Skeletal muscle tissue (tissue), 4 donors: ENCODE results near the gene TNS4. TPM values are rescaled to one million over a fixed set of nuclear protein-coding genes. Genes with fewer than 3 reads are reported as not detected.
A peak's percentile ranks its signal among the peaks of the same experiment; 100 is the strongest.

Experiments used
- H3K27ac ChIP-seq: one replicate; pipeline ENCODE4 v1.7.0; 2013; ENCODE audit warnings: mild to moderate bottlenecking, low read depth, low read length, inconsistent platforms
- H3K27me3 ChIP-seq, 3 donors: one replicate each; pipeline ENCODE4 v1.7.0; 2013; ENCODE audit warnings: low read length in 3 of 3; ENCODE audit not compliant: control insufficient read depth in 3 of 3, insufficient read depth in 3 of 3
- H3K36me3 ChIP-seq, 3 donors: one replicate each; pipeline ENCODE4 v1.7.0; 2013; ENCODE audit warnings: low read length in 3 of 3; ENCODE audit not compliant: control insufficient read depth in 3 of 3, insufficient read depth in 3 of 3
- H3K4me1 ChIP-seq, 3 donors: one replicate each; pipeline ENCODE4 v1.7.0; 2013; ENCODE audit warnings: low read length in 3 of 3, mild to moderate bottlenecking in 3 of 3; ENCODE audit not compliant: control insufficient read depth in 3 of 3, insufficient read depth in 3 of 3
- H3K4me3 ChIP-seq, 3 donors: one replicate each; pipeline ENCODE4 v1.7.0; 2013; ENCODE audit warnings: low read length in 3 of 3
- H3K9ac ChIP-seq, 3 donors: one replicate each; pipeline ENCODE4 v1.7.0; 2013; ENCODE audit warnings: low read length in 3 of 3, mild to moderate bottlenecking in 3 of 3, moderate library complexity in 2 of 3, low read depth in 1 of 3
- H3K9me3 ChIP-seq, 3 donors: one replicate each; pipeline ENCODE4 v1.7.0; 2013; ENCODE audit warnings: low read length in 3 of 3; ENCODE audit not compliant: control insufficient read depth in 3 of 3
- total RNA-seq: library from RNA; depleted of rRNA; stranded (reverse); fragments of >200 nt; gene quantifications from one replicate; pipeline ENCODE4 v1.2.3, GENCODE V29; 2014
- donor health status: Osteomylitis.

TNS4 gene
- total RNA-seq, 1 donor from 2014 or later = not detected

DNA sequence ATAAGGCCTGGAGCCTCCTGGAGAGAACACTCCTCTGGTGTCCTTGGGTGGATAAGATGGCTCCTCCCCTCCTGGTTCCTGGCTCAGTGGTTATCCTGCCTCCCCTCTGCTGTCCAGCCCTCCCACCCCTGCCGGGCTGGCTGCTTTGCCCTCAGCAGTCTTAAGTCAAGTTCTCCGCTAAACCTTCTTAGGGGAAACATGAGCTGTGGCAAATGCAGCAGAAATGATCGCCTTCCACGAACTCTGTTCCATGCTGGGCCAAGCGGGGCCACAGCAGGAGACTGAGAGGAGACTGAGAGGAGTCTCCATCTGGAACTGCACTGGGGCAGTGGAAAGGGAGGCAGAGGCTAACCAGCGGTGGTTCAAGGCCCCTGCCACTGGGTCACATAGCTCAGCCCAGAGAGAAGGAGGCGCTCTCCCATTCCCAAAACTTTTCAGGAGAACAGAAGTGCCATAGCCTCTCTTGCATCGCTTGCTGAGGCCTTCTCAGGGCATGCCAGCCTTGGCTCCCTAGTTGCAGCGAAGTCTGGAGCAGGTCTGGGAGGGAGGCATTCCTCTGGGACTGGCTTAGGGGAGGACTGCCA is 26.9 kb downstream of the TNS4 start:
- H3K27ac ChIP-seq = no peak overlapping the region
- H3K9me3 ChIP-seq = no peaks in the 10 kb centered on the region
- no peak overlapping the region for H3K4me3 ChIP-seq
- H3K9ac ChIP-seq = no peak overlapping the region
- H3K36me3 ChIP-seq = no peaks in the 10 kb centered on the region
- peaks cover 3 to 6% (median 4%) of the 10 kb centered on the region in 3 donors for H3K4me1 ChIP-seq
- no peaks in the 10 kb centered on the region for H3K27me3 ChIP-seq

DNA sequence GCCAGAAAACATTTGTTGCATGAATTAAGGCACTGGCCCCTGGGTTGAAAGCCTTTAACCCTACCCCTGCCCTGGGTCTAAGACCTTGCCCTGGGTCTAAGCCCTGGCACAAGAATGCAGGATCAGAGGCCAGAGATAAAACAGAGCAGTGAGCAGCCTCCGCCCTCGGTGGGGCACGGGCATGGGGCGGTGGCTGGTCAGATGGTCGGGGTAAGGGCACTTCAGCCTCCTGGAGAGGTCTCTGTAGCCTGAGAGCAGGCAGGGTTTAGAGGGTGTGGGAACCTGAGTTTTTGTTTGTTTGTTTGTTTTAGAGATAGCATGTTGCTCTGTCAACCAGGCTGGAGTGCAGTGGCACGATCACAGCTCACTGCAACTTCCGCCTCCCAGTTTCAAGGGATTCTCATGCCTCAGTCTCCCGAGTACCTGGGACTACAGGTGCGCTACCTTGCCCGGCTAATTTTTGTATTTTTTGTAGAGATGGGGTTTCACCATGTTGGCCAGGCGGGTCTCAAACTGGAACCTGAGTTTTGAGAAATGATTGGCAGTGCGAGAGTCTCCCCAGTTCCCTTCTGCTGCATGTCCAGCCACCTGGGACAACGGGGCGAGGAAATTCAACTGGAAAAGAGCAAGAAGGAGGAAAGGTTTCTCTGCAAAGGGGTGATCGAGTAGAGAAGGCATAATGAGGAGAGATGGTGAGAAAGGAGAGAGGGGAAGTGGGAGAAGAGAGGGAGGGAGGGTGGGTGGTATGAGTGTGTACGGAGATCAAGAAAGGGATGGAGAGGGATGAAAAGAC is 27.7 kb downstream of the TNS4 start:
- H3K27ac ChIP-seq = no peak overlapping the region
- H3K9ac ChIP-seq = no peak overlapping the region
- H3K4me1 ChIP-seq = peaks cover 3 to 6% (median 4%) of the 10 kb centered on the region in 3 donors
- H3K4me3 ChIP-seq = no peak overlapping the region
- H3K36me3 ChIP-seq = no peaks in the 10 kb centered on the region
- H3K9me3 ChIP-seq = no peaks in the 10 kb centered on the region
- no peaks in the 10 kb centered on the region for H3K27me3 ChIP-seq

DNA sequence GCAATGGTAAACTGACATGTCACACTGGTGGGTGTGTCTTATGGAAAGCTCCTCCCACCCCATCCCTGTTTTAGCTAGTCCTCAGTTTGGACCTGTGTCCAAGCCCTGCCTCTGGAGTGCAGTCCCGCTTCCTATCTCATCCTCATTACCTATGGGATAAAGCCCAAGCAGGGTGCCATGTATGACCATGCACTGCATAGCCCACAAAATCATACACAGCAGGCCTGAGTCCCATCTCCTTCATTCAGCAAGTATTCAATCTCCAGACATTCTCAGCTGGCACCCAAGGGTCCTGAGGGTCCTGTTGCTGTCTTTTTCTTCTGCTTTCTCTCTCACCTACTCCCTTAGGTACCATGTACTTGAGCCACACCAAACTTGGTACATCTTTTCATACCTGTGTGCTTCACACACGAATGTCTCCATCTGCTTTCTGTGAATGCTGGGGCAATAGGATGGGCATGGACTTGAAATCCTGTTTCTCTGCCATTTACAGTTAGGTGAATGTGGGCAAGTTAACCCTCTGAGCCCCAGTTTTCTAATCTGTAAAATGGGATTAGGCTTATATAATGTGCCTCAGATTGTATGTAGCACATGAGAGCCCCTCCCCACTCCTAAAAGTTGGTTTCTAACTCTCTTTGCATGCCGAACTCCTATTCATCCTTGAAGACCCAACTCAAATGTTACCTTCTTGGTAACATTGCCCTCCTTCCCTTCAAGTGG is 28.5 kb downstream of the TNS4 start:
- Histone ChIP-seq H3K4me1 (peaks cover 3 to 6% (median 4%) of the 10 kb centered on the region in 3 donors), H3K27ac (no peak overlapping the region), H3K9ac (no peak overlapping the region), H3K27me3 (no peaks in the 10 kb centered on the region), H3K9me3 (no peaks in the 10 kb centered on the region), H3K4me3 (no peak overlapping the region), H3K36me3 (no peaks in the 10 kb centered on the region)

DNA sequence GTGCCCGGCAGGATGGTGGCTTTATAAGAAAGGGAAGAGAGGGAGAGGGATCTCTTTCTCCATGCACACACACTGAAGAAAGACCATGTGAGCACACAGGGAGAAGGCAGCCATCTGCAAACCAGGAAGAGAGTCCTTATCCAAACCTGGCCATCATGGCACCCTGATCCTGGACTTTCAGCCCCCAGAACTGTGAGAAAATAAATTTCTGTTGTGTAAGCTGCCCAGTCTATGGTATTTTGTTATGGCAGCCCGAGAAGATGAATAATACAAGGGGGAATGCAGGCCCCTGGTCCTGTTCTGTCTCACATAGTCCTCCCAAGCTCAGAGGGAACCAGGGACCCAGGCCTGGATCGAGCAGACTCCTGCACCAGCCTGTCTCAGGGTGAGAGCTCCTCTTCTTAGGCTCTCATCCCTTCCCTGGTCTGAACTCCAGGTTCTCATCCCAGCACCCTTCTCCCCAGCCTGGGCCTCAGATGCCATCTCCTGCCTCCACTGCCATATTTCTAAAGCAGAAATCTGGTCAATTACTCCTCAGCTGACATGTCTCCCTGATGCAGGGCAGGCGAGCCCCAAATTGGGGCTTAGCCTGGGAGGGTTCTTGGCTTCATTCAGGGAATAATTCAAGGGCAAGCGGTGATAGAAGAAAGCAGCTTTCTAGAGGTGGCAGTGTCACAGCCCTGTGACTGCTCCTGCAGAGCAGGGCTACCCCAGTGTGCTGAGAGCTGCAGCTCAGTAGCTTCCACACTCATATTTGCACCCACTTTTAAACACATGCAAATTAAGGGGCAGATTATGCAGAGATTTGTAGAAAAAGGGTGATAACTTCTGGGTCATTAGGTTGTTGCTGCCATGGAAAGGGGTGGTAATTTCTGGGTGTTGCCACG is 29.3 kb downstream of the TNS4 start:
- no peaks in the 10 kb centered on the region for H3K36me3 ChIP-seq
- no peaks in the 10 kb centered on the region for H3K9me3 ChIP-seq
- no peak overlapping the region for H3K4me3 ChIP-seq
- no peak overlapping the region for H3K9ac ChIP-seq
- no peaks in the 10 kb centered on the region for H3K27me3 ChIP-seq
- no peak overlapping the region for H3K27ac ChIP-seq
- peaks cover 3 to 6% (median 4%) of the 10 kb centered on the region in 3 donors for H3K4me1 ChIP-seq

DNA sequence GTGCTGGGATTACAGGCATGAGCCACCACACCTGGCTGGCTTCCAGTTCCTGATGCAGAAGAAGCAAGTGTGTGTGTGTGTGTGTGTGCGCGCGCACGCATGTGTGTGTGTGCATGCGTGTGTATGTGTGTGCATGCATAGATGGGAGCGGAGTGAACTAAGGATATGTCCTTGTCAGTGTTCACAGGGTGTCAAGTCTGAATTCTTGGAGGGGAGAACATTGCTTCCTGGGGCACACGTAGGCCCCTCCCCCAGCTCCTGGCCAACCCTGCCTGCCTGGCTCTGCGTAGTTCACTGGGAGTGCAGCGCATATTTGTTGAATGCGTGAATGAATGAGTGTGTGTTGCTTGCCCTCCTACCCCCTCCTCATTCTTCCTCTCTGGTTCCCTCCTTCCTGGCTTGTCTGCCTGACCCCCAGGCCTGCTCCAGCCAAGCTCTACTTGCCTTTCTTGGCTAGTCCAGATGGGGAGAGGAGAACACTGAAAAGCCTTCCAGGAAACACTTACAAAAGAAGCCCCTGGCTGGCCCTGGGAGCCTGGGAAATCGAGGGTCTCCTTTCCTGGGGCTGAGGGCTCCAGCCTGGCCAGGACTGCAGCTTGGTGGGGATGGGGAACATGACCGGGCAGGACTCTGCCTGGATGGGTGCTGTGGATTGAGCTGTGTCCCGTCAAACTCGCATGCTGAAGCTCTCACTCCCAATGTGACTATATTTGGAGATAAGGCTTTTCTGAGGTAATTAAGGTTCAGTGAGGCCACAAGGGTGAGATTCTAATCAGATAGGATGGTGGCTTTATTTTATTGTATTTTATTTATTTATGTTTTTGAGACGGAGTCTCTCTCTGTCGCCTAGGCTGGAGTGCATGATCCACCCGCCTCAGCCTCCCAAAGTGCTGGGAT is 30.2 kb downstream of the TNS4 start:
- Histone ChIP-seq H3K9me3 (no peaks in the 10 kb centered on the region), H3K36me3 (no peaks in the 10 kb centered on the region), H3K4me3 (no peak overlapping the region), H3K9ac (no peak overlapping the region), H3K4me1 (peaks cover 3 to 6% (median 4%) of the 10 kb centered on the region in 3 donors), H3K27ac (no peak overlapping the region), H3K27me3 (no peaks in the 10 kb centered on the region)

DNA sequence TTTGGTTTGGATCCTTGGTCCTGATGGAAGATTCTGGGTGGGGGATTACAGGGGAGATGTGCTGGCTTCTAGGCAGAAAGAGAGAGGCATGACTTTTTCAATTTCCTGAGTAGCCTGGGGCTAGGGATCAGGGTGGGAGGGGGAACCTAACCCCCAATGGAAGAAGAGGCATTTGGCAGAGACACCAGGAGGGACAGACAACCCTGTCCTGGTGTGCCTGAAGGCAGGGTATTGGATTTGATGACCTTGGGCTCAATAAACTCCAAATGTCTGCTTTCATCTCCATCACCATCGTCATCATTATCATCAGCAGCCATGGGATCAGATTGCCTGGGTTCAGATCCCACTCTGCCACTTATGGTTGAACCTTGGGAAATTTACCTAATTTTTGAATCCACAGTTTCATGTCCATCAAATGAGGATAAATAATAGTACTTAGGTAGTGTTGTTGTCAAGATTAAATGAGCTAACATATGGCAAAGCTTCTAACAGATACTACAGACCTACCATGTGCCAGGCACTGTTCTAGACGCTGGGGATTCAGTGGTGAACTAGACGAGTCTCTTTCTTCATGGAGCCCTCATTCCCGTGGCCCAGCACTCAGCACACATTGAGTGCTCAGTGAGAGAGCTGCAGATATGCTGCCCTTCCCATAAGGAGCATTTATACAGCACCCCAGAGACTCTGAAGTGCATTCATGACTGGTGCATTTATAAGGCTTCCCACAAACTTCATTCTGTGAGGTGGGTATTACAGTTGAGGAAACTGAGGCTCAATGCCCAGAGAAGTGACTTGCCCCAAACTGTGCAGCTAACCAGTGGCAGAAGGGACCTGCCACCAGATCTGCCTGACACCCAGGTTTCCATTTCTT is 31.4 kb downstream of the TNS4 start:
- H3K9ac ChIP-seq = peak overlapping the region in 1 of 3 donors; percentile 33
- no peaks in the 10 kb centered on the region for H3K9me3 ChIP-seq
- no peaks in the 10 kb centered on the region for H3K27me3 ChIP-seq
- no peak overlapping the region for H3K27ac ChIP-seq
- H3K36me3 ChIP-seq = no peaks in the 10 kb centered on the region
- H3K4me1 ChIP-seq = no peaks in the 10 kb centered on the region
- H3K4me3 ChIP-seq = no peak overlapping the region

DNA sequence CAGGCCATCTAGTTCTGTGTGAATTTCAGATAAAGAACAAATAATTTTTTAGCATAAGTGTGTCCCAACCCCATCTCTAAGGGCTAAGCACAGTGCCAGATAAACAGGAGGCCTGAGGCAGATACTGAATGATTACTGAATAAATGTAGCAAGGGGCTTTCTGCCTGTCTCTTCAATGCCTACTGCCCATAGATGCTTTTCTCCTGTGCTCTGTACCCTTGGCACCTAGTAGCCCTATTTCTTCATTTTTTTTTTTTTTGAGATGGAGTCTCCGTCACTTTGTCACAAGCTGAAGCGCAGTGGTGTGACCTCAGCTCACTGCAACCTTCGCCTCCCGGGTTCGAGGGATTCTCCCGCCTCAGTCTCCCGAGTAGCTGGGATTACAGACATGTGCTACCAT is 32.9 kb downstream of the TNS4 start:
- H3K4me1 ChIP-seq = no peaks in the 10 kb centered on the region
- H3K9me3 ChIP-seq = no peaks in the 10 kb centered on the region
- no peak overlapping the region for H3K4me3 ChIP-seq
- no peak overlapping the region for H3K27ac ChIP-seq
- H3K36me3 ChIP-seq = no peaks in the 10 kb centered on the region
- no peaks in the 10 kb centered on the region for H3K27me3 ChIP-seq
- H3K9ac ChIP-seq = no peak overlapping the region

DNA sequence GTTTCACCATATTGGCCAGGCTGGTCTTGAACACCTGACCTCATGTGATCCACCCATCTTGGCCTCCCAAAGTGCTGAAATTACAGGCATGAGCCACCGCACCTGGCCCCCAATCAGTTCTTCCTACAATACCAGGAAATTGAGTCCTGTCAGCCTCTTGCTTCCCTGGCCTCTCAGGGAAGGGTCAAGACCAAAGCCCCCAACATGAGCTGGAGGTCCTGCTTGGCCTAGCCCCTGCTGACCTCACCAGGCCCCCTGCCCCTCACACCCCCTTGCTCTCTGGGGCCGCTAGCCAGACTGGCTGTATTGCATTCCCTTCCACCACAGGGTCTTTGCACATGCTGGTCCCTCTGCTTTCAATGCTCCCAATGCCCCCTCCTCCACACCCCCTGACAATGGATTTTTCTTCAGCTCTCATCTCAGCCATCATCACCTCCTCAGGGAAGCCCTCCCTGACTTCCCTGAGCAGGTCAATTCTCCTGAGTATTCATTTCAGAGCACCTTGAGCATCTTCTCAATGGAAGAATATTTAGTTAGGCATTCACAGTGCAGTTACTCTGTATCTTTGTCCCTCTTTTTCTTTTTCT is 34.0 kb downstream of the TNS4 start:
- H3K27me3 ChIP-seq = no peaks in the 10 kb centered on the region
- no peaks in the 10 kb centered on the region for H3K9me3 ChIP-seq
- no peaks in the 10 kb centered on the region for H3K36me3 ChIP-seq
- peaks cover under 1 to 5% (median 5%) of the 10 kb centered on the region in 3 donors for H3K4me1 ChIP-seq
- H3K27ac ChIP-seq = no peak overlapping the region
- H3K9ac ChIP-seq = no peak overlapping the region
- no peak overlapping the region for H3K4me3 ChIP-seq
